Inflammatory macrophage treated with lipopolysaccharide for 4 hours (primary cell): ENCODE data around the gene ITGB8.

Experiments used
- DNase-seq: peaks from one replicate; pipeline ENCODE4 v3.0.0-alpha.2; 2020

The ITGB8 gene

GRCh38 chr7:20435305-20435704, 104.6 kb downstream of the ITGB8 start:
- peak; percentile 98 for DNase-seq

GRCh38 chr7:20438248-20438647, 107.5 kb downstream of the ITGB8 start:
- no peak for DNase-seq

- peak; percentile 96 for DNase-seq
These were observed 108.1 kb downstream of the ITGB8 start for GRCh38 chr7:20438694-20439376.

GRCh38 chr7:20439416-20440185, 108.9 kb downstream of the ITGB8 start:
- DNase-seq: no peak

GRCh38 chr7:20440472-20441105, 109.9 kb downstream of the ITGB8 start:
- peak; percentile 65 for DNase-seq

GRCh38 chr7:20441346-20441745, 110.6 kb downstream of the ITGB8 start:
- no peak for DNase-seq

GRCh38 chr7:20441991-20442441, 111.3 kb downstream of the ITGB8 start:
- no peak for DNase-seq

- DNase-seq: no peak
These were observed 112.3 kb downstream of the ITGB8 start for GRCh38 chr7:20442951-20443350.

- peak; percentile 92 for DNase-seq
These were observed 113.5 kb downstream of the ITGB8 start for GRCh38 chr7:20444030-20444800.

- no peak for DNase-seq
These were observed 116.4 kb downstream of the ITGB8 start for GRCh38 chr7:20447021-20447650.

- DNase-seq: peak; percentile 94
These were observed 118.5 kb downstream of the ITGB8 start for GRCh38 chr7:20449176-20449575.

GRCh38 chr7:20450536-20450935, 119.8 kb downstream of the ITGB8 start:
- DNase-seq: peak; percentile 95

- DNase-seq: no peak
These were observed 123.5 kb downstream of the ITGB8 start for GRCh38 chr7:20454202-20454601.

- DNase-seq: no peak
These were observed 126.0 kb downstream of the ITGB8 start for GRCh38 chr7:20456701-20457100.

- peak; percentile 98 for DNase-seq
These were observed 127.8 kb downstream of the ITGB8 start for GRCh38 chr7:20458521-20458920.

- no peak for DNase-seq
These were observed 128.7 kb downstream of the ITGB8 start for GRCh38 chr7:20459419-20459818.

- DNase-seq: peak; percentile 84
These were observed 134.2 kb downstream of the ITGB8 start for GRCh38 chr7:20464891-20465290.
